ENCODE results near the gene GSN.

- TF ChIP-seq POLR2AphosphoS5 (IDR thresholded peaks at IDR 0.05; ENCODE audit: control insufficient read depth, insufficient read depth, low read depth, low read length) (no peak), CTCF (IDR thresholded peaks at IDR 0.05 in 2 of 3, conservative IDR thresholded peaks at IDR 0.05 in 1 of 3; ENCODE audit: insufficient read depth in 2 of 3, low read depth in 1 of 3, low read length in 3 of 3) (no peak), SRSF7 (optimal IDR thresholded peaks at IDR 0.05; ENCODE audit: low read depth, low read length) (no peak), MECOM (CRISPR knock-in tag; IDR thresholded peaks at IDR 0.05) (no peak), POLR2A (conservative IDR thresholded peaks at IDR 0.05) (no peak), MYNN (IDR thresholded peaks at IDR 0.05) (no peak), MYNN (CRISPR knock-in tag; IDR thresholded peaks at IDR 0.05) (no peak), SIN3A (IDR thresholded peaks at IDR 0.05; ENCODE audit: borderline replicate concordance in 2 of 2, control insufficient read depth in 1 of 2, low read depth in 2 of 2, low read length in 2 of 2) (no peak)
Measured at GRCh38 chr9:121367306-121368137, 99.6 kb downstream of the GSN start.

Data from K562 (cell line).